ENCODE measurements around the gene PANK1.

- no peak for TF ChIP-seq POLR2A (IDR thresholded peaks at IDR 0.05)
- TF ChIP-seq POLR2AphosphoS5 (IDR thresholded peaks at IDR 0.05): no peak
- TF ChIP-seq CTCF (IDR thresholded peaks at IDR 0.05): no peak
Observed at GRCh38 chr10:89576696-89577095, 68.3 kb downstream of the PANK1 start.
